Stimulated activated CD4-positive, alpha-beta T cell treated with anti-CD3 and anti-CD28 coated beads, Interleukin-15, amount 100 ng/mL, for 24 hours (primary cell): ENCODE data around the gene OR8B4.
A peak's percentile ranks its signal among the peaks of the same experiment; 100 is the strongest.
"Not testable (repeated sequence)": the region's sequence is repeated elsewhere in the genome, so short reads cannot be mapped to it uniquely, and the experiment has no call there.

Source experiments
- DNase-seq: peaks from one replicate; pipeline ENCODE4 v3.0.0-alpha.2; 2020

OR8B4 gene

GRCh38 chr11:124403186-124403585 lies 21.5 kb downstream of the OR8B4 start:
- DNase-seq: not testable (repeated sequence)

GRCh38 chr11:124402326-124402922 lies 22.2 kb downstream of the OR8B4 start:
- DNase-seq: peak; percentile 71

DNA sequence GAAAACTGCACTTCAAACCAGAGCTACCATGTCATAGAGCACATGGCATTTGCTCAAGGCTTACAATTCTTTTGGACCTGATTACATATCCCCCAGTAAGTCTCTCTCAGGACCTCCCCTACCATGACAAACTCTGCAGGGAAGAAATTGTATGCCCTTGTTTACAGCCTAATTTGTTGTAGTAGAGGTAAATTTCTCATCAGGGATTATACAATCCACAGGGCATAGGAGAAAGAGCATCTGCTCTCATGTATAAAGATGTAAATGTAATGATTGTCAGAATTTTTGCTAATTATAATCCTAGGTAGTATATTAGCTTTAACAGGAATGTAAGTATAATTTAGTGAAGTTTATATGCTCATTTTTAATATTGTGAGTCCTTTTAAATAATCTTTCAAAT lies 25.7 kb downstream of the OR8B4 start, which contains the start of gene OR8B3:
TSS of gene OR8B3 (minus strand) at position 101 of the 400 bp plus-strand sequence. CDS start 1,673 bp downstream, outside the sequence.
- no peak for DNase-seq

GRCh38 chr11:124396847-124397246 lies 27.8 kb downstream of the OR8B4 start:
- DNase-seq: not testable (repeated sequence)

- no peak for DNase-seq
Measured at GRCh38 chr11:124394408-124394807, 30.3 kb downstream of the OR8B4 start.

DNA sequence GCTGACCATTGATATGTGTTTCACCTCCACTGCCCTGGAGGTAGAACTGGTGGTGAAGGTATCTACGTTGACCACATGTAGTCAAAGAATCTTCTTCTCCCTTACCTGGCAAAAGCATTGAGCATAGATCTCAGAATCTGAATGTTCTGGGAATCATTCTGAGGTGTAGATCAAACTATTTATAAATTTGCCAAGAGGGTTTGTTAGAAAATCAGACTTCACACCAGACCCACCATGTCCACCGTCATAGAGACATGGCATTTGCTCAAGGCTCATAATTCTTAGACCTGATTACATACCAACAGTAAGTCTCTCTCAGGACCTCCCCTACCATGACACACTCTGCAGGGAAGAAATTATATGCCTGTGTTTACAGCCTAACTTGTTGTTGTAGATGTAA lies 40.3 kb downstream of the OR8B4 start, which contains the start of gene OR8B2:
TSS of gene OR8B2 (minus strand) at position 101 of the 400 bp plus-strand sequence. CDS start 1,156 bp downstream, outside the sequence.
- no peak for DNase-seq

DNA sequence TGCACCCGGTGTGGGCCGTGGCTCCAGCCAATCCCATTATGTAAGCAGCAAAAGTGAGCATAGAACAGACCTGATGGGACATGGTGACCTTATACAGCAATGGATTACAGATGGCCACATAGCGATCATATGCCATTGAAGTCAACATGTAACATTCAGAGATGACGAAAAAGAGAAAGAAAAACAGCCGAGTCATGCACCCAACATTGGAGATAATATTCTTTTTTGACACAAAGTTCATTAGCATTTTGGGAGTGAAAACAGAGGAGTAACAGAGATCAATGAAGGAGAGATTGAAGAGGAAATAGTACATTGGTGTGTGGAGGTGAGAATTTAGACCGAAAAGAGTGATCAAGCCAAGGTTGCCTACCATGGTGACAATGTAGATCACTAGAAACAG lies 41.8 kb downstream of the OR8B4 start:
- DNase-seq: not testable (repeated sequence)

GRCh38 chr11:124380585-124380984 lies 44.1 kb downstream of the OR8B4 start:
- no peak for DNase-seq

DNA sequence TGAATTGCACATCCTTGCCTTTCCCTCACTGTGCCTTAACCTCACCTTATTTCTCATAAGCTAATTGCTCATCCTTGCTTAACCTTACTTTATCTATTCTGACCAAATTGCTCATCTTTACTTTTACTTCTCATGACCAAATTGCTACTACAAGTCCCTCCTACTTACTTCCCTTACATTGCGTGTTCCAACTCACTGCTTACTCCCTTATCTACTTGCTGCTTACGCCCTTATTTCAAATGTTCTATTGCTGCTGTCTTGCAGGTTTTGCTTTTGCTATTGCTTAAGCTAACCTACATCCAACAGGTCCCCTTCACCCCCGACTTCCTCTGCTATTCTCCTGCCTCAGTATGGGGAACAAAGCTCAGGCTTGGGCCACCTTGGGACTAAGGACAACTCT lies 48.4 kb downstream of the OR8B4 start:
- DNase-seq: no peak
